ENCODE data around the gene RGS4. TPM values are rescaled to one million over a fixed set of nuclear protein-coding genes. Genes with fewer than 3 reads are reported as not detected.
A peak's percentile ranks its signal among the peaks of the same experiment; 100 is the strongest.

Gene RGS4
- total RNA-seq (2013): 0.15 TPM
- polyA plus RNA-seq: not detected
- not detected in 2 replicates for polyA minus RNA-seq
- total RNA-seq: 0 to 3.5 (median 0.08) reads per million in 11 experiments

- peaks cover 18 to 33% (median 23%) of the 10 kb centered on the region in 3 donors for H3K27me3 Mint-ChIP-seq (ENCODE audit: low read depth in 3 of 3)
- Histone ChIP-seq H3K27ac (ENCODE audit: low read depth in 1 of 2, low read length in 2 of 2) (no peak within 1 kb of the TSS), H2AFZ (ENCODE audit: insufficient read depth, low read depth, low read length, poor library complexity, severe bottlenecking) (no peak within 1 kb of the TSS), H3K79me2 (ENCODE audit: insufficient read depth, low read length) (no peaks in the 10 kb centered on the region), H3K4me3 (replicated peaks in 1 of 3; ENCODE audit: low read depth in 2 of 3, low read length in 3 of 3) (no peak within 1 kb of the TSS), H3K4me1 (ENCODE audit: control insufficient read depth in 1 of 2, insufficient read depth in 2 of 2, low read length in 2 of 2) (no peaks in the 10 kb centered on the region), H3K9ac (ENCODE audit: insufficient read depth, low read length, poor library complexity, severe bottlenecking) (no peak within 1 kb of the TSS), H3K27me3 (ENCODE audit: control insufficient read depth in 2 of 2, insufficient read depth in 2 of 2, low read length in 2 of 2) (peaks cover 22 to 25% of the 10 kb centered on the region in 2 donors), H3K4me2 (replicated peaks; ENCODE audit: extremely low read depth, low read length, poor library complexity, severe bottlenecking) (no peak within 1 kb of the TSS), H3K9me3 (replicated peaks in 1 of 2; ENCODE audit: control insufficient read depth in 1 of 2, insufficient read depth in 1 of 2, low read length in 2 of 2) (no peaks in the 10 kb centered on the region), H3K36me3 (replicated peaks in 1 of 2; ENCODE audit: control insufficient read depth in 1 of 2, insufficient read depth in 2 of 2, low read length in 2 of 2) (no peaks in the 10 kb centered on the region), H4K20me1 (ENCODE audit: insufficient read depth, low read length) (no peaks in the 10 kb centered on the region)
- no peaks in the 10 kb centered on the region for H3K9me3 Mint-ChIP-seq
- intact Hi-C loops (cut with micrococcal nuclease): no loop called here
- TF ChIP-seq, protein P1, sequence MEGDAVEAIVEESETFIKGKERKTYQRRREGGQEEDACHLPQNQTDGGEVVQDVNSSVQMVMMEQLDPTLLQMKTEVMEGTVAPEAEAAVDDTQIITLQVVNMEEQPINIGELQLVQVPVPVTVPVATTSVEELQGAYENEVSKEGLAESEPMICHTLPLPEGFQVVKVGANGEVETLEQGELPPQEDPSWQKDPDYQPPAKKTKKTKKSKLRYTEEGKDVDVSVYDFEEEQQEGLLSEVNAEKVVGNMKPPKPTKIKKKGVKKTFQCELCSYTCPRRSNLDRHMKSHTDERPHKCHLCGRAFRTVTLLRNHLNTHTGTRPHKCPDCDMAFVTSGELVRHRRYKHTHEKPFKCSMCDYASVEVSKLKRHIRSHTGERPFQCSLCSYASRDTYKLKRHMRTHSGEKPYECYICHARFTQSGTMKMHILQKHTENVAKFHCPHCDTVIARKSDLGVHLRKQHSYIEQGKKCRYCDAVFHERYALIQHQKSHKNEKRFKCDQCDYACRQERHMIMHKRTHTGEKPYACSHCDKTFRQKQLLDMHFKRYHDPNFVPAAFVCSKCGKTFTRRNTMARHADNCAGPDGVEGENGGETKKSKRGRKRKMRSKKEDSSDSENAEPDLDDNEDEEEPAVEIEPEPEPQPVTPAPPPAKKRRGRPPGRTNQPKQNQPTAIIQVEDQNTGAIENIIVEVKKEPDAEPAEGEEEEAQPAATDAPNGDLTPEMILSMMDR (IDR thresholded peaks at IDR 0.05): no peak
- H3K36me3 Mint-ChIP-seq: no peaks in the 10 kb centered on the region
- DNase-seq: no peak
- H3K4me3 Mint-ChIP-seq: peak within 1 kb of the TSS in 1 of 2 donors; percentile 27
- no peaks in the 10 kb centered on the region for H3K4me1 Mint-ChIP-seq
- H3K27ac Mint-ChIP-seq: no peak within 1 kb of the TSS
- WGBS (ENCODE audit: insufficient coverage): 2% methylated on average over 10 of the region's 13 CpGs
Observed at GRCh38 chr1:163069142-163069541, at the start of gene RGS4. Gene RGS4, plus strand, starts transcription at chr1:163069361. Its CDS starts 124 bp downstream, at chr1:163069485.

- no peak overlapping the region for H2AFZ ChIP-seq (ENCODE audit: insufficient read depth, low read depth, low read length, poor library complexity, severe bottlenecking)
- TF ChIP-seq, protein P1 (IDR thresholded peaks at IDR 0.05): no peak
- H3K79me2 ChIP-seq (ENCODE audit: insufficient read depth, low read length): no peaks in the 10 kb centered on the region
- intact Hi-C loops (cut with micrococcal nuclease): no loop called here
- Mint-ChIP-seq H3K27me3 (ENCODE audit: low read depth in 3 of 3) (peaks cover 0 to 2% (median 0%) of the 10 kb centered on the region in 3 donors), H3K27ac (no peak overlapping the region), H3K36me3 (no peaks in the 10 kb centered on the region), H3K9me3 (peaks cover 6 to 29% (median 19%) of the 10 kb centered on the region in 7 donors), H3K4me3 (no peak overlapping the region), H3K4me1 (no peaks in the 10 kb centered on the region)
- H3K4me1 ChIP-seq (ENCODE audit: control insufficient read depth in 1 of 2, insufficient read depth in 2 of 2, low read length in 2 of 2): no peaks in the 10 kb centered on the region
- no peak for DNase-seq
- no peaks in the 10 kb centered on the region for H3K36me3 ChIP-seq (replicated peaks in 1 of 2; ENCODE audit: control insufficient read depth in 1 of 2, insufficient read depth in 2 of 2, low read length in 2 of 2)
- H3K27ac ChIP-seq (ENCODE audit: low read depth in 1 of 2, low read length in 2 of 2): no peak overlapping the region
- H3K4me2 ChIP-seq (replicated peaks; ENCODE audit: extremely low read depth, low read length, poor library complexity, severe bottlenecking): no peak overlapping the region
- H3K27me3 ChIP-seq (ENCODE audit: control insufficient read depth in 2 of 2, insufficient read depth in 2 of 2, low read length in 2 of 2): no peaks in the 10 kb centered on the region
- peaks cover 11 to 16% of the 10 kb centered on the region in 2 donors for H3K9me3 ChIP-seq (replicated peaks in 1 of 2; ENCODE audit: control insufficient read depth in 1 of 2, insufficient read depth in 1 of 2, low read length in 2 of 2)
- H3K9ac ChIP-seq (ENCODE audit: insufficient read depth, low read length, poor library complexity, severe bottlenecking): no peak overlapping the region
- H3K4me3 ChIP-seq (replicated peaks in 1 of 3; ENCODE audit: low read depth in 2 of 3, low read length in 3 of 3): no peak overlapping the region
- H4K20me1 ChIP-seq (ENCODE audit: insufficient read depth, low read length): no peaks in the 10 kb centered on the region
Observed at GRCh38 chr1:163022129-163022528, 47.0 kb upstream of the RGS4 start.

Measured in CD14-positive monocyte (primary cell).